Stomach (tissue), 4 donors: ENCODE measurements around the gene PCBP3.

Experiments
- POLR2A ChIP-seq, 4 donors: fragments of 450-650 bp; IDR thresholded peaks; one replicate each; pipeline ENCODE4 v1.6.1; 2016; ENCODE audit warnings: antibody characterized with exemption in 4 of 4, control low read depth in 2 of 4, mild to moderate bottlenecking in 1 of 4, moderate library complexity in 1 of 4
- POLR2AphosphoS5 ChIP-seq, 3 donors: sonication (generic); formaldehyde crosslinking; IDR thresholded peaks; one replicate each; pipeline ENCODE4 v1.6.1; 2016; ENCODE audit warnings: antibody characterized with exemption in 3 of 3
- TF ChIP-seq, protein P1 (sequence below), 7 experiments: fragments of 450-650 bp in 4 of 7; fragments of 200-600 bp in 3 of 7; sonication (generic) in 3 of 7; IDR thresholded peaks; one replicate each; pipeline ENCODE4 v1.5.1; 2016 to 2019; ENCODE audit warnings: antibody characterized with exemption in 7 of 7, control low read depth in 2 of 7, mild to moderate bottlenecking in 1 of 7

GRCh38 chr21:45611296-45611695, 32.2 kb upstream of the PCBP3 start:
- TF ChIP-seq POLR2A (IDR thresholded peaks at IDR 0.05) (no peak), POLR2AphosphoS5 (IDR thresholded peaks at IDR 0.05) (no peak)
- TF ChIP-seq, protein P1, sequence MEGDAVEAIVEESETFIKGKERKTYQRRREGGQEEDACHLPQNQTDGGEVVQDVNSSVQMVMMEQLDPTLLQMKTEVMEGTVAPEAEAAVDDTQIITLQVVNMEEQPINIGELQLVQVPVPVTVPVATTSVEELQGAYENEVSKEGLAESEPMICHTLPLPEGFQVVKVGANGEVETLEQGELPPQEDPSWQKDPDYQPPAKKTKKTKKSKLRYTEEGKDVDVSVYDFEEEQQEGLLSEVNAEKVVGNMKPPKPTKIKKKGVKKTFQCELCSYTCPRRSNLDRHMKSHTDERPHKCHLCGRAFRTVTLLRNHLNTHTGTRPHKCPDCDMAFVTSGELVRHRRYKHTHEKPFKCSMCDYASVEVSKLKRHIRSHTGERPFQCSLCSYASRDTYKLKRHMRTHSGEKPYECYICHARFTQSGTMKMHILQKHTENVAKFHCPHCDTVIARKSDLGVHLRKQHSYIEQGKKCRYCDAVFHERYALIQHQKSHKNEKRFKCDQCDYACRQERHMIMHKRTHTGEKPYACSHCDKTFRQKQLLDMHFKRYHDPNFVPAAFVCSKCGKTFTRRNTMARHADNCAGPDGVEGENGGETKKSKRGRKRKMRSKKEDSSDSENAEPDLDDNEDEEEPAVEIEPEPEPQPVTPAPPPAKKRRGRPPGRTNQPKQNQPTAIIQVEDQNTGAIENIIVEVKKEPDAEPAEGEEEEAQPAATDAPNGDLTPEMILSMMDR (IDR thresholded peaks at IDR 0.05) = no peak
